K562 treated with DMSO at 1 percent for 48 hours (cell line): ENCODE data around the gene FOXO3B. TPM values are rescaled to one million over a fixed set of nuclear protein-coding genes. Genes with fewer than 3 reads are reported as not detected.

ENCODE experiments used
- total RNA-seq: library from RNA; unstranded; fragments of 300-600 nt; gene quantifications from 2 replicates; pipeline ENCODE4 v1.2.3, GENCODE V29; 2022; ENCODE audit warnings: low replicate concordance; ENCODE audit errors: extremely low read depth

FOXO3B gene
- total RNA-seq = not detected in 2 replicates

DNA sequence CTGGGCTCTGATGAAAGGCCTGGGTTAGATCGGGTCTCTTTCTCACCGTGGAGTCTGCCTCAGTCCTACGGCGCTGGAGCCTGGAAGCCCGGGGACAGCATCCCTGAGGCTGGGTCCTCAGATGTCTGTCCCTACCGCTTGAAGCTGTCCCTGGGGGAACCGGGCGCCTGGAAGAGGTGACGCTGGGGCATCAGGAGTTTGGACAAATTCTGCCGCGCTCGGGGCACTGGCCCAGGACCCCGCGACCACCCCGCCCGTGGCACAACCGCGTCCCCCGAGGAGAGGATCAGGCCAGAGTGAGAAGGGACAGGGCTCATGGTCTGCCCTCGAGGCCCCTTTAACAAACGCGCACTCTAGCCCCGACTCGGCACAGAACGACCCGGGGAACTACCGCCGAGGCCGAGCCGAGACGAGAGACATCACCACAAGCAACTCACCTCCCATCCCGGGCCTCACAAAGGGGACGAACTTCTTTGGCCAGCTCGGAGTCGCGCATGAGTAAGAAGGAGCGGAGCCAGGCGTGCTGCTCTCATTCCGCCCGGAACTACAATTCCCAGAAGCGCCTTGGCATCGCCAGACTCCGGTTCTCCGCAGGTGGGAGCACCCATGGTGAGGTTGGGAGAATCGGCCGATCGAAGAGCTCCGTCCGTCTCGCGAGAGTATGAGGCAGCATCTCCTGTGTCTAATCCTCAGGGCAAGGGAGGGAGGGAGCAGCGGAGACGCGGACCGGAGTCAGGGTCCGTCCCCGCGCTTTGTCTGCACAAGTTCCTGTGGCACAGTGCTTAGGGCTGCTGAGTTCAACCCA lies at the start of gene FOXO3B:
Gene FOXO3B (minus strand): TSS at position 548 of the 805 bp plus-strand sequence. CDS start 663 bp downstream, outside the sequence.

DNA sequence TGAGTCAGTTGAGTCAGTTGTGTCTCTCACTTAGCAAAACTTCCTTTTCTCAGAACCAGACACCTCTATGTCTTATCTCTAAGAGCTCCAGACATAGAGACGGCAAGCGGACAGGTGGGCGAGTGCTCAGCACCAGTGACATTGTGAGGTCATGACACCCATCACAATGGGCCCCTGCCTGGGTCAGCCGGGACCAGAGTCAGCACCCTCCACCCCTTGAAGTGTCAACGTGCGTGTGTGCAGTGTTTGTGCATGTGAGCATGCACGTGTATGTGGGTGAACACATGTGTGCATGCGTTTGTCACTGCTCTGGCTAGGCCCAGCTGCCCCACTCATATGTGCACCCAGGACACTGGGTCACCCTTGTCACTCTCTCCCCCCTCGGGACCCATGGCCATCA lies 37.8 kb downstream of the FOXO3B start, which contains the start of gene TBC1D28:
Gene TBC1D28 (minus strand): TSS at position 101 of the 400 bp plus-strand sequence. CDS start 3,039 bp downstream, outside the sequence.

Other genes starting within 250 kb of the FOXO3B start
- not detected in 2 replicates for gene LGALS9C, start 205.5 kb downstream of the FOXO3B start, total RNA-seq
- gene TBC1D28, start 37.9 kb downstream of the FOXO3B start, total RNA-seq = not detected in 2 replicates
- gene FBXW10, start 61.7 kb upstream of the FOXO3B start, total RNA-seq = not detected in 2 replicates
- gene TVP23B, start 98.9 kb upstream of the FOXO3B start, total RNA-seq = not detected in 2 replicates
- not detected in 2 replicates for gene PRPSAP2, start 175.8 kb upstream of the FOXO3B start, total RNA-seq